HL-60 (cell line): ENCODE data around the gene MED31.

ENCODE experiments used
- DNase-seq, 2 experiments: peaks; one replicate each; pipeline ENCODE4 v3.0.0-alpha.2; 2010 to 2020; ENCODE audit warnings: low read depth in 1 of 2, low spot score in 1 of 2
- H3K27ac ChIP-seq: fragments of 250-450 bp; sonication (Bioruptor Pico); replicated peaks from 2 replicates; pipeline ENCODE4 v1.5.1; 2020; ENCODE audit warnings: mild to moderate bottlenecking, moderate library complexity
- H3K27me3 ChIP-seq: fragments of 250-450 bp; sonication (Bioruptor Pico); 2 replicates; pipeline ENCODE4 v1.5.1; 2021; ENCODE audit warnings: mild to moderate bottlenecking, moderate library complexity; ENCODE audit not compliant: insufficient read depth, poor library complexity, severe bottlenecking
- H3K4me3 ChIP-seq: replicated peaks from 2 replicates; pipeline ENCODE4 v1.5.1; 2011; ENCODE audit warnings: mild to moderate bottlenecking, control low read depth, low read length; ENCODE audit not compliant: insufficient read depth
- GABPA ChIP-seq: IDR thresholded peaks from 2 replicates; pipeline ENCODE4 v1.6.1; 2012; ENCODE audit warnings: low read depth
- POLR2AphosphoS5 ChIP-seq: IDR thresholded peaks from 2 replicates; pipeline ENCODE4 v1.6.1; 2012; ENCODE audit warnings: low read depth
- SPI1 ChIP-seq: IDR thresholded peaks from 2 replicates; pipeline ENCODE4 v1.6.1; 2012; ENCODE audit warnings: low read depth, mild to moderate bottlenecking, borderline replicate concordance
- TF ChIP-seq, protein P1 (sequence below): IDR thresholded peaks from 2 replicates; pipeline ENCODE4 v1.6.1; 2012; ENCODE audit warnings: low read depth; ENCODE audit not compliant: insufficient replicate concordance
- TF ChIP-seq, protein P2 (sequence below): IDR thresholded peaks from one replicate; pipeline ENCODE4 v1.5.1; 2011; ENCODE audit warnings: low read length, control low read depth, inconsistent platforms; ENCODE audit not compliant: insufficient read depth

The MED31 gene

DNA sequence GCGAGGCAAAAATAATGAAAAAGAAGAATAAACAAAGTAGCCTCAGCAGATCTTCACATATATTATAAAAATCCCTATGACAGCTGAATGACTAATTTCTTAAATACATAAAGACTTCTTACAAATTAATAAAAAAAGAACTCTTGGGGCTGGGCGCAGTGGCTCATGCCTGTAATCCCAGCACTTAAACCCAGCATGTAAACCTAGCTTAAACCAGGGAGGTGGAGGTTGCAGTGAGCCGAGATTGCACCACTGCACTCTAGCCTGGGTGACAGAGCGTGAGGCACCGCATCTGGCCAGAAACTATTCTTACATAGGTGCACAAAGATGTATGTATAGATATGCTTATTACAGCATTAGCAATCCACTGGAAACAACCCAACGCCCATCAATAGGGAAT, 27.8 kb upstream of the MED31 start:
- H3K4me3 ChIP-seq = no peak overlapping the region
- no peak overlapping the region for H3K27ac ChIP-seq
- TF ChIP-seq, protein P1, sequence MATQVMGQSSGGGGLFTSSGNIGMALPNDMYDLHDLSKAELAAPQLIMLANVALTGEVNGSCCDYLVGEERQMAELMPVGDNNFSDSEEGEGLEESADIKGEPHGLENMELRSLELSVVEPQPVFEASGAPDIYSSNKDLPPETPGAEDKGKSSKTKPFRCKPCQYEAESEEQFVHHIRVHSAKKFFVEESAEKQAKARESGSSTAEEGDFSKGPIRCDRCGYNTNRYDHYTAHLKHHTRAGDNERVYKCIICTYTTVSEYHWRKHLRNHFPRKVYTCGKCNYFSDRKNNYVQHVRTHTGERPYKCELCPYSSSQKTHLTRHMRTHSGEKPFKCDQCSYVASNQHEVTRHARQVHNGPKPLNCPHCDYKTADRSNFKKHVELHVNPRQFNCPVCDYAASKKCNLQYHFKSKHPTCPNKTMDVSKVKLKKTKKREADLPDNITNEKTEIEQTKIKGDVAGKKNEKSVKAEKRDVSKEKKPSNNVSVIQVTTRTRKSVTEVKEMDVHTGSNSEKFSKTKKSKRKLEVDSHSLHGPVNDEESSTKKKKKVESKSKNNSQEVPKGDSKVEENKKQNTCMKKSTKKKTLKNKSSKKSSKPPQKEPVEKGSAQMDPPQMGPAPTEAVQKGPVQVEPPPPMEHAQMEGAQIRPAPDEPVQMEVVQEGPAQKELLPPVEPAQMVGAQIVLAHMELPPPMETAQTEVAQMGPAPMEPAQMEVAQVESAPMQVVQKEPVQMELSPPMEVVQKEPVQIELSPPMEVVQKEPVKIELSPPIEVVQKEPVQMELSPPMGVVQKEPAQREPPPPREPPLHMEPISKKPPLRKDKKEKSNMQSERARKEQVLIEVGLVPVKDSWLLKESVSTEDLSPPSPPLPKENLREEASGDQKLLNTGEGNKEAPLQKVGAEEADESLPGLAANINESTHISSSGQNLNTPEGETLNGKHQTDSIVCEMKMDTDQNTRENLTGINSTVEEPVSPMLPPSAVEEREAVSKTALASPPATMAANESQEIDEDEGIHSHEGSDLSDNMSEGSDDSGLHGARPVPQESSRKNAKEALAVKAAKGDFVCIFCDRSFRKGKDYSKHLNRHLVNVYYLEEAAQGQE = no peak
- no peak for DNase-seq
- H3K27me3 ChIP-seq = no peaks in the 10 kb centered on the region

DNA sequence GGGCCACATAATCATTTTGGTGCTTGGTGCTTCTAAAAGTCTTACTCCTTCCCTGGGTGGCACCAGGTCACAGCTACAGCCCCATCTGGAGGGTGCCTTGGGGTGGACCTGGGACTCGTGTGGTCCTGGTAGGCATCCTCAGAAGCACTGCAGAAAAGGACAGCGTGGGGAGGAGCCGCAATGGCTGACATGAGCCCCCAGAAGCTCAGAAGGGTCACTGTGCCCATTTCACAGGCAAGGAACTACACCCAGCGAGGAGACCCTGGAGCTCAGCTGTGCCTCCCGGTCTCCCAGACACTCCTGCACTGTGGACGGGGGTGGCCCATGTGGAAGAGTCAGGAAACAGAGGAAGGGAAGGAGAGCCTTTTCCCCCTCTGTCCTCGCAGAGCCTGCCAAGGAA, 26.5 kb upstream of the MED31 start:
- Histone ChIP-seq H3K27me3 (no peaks in the 10 kb centered on the region), H3K4me3 (no peak overlapping the region), H3K27ac (no peak overlapping the region)
- TF ChIP-seq POLR2AphosphoS5 = no peak
- no peak for TF ChIP-seq SPI1
- TF ChIP-seq, protein P2, sequence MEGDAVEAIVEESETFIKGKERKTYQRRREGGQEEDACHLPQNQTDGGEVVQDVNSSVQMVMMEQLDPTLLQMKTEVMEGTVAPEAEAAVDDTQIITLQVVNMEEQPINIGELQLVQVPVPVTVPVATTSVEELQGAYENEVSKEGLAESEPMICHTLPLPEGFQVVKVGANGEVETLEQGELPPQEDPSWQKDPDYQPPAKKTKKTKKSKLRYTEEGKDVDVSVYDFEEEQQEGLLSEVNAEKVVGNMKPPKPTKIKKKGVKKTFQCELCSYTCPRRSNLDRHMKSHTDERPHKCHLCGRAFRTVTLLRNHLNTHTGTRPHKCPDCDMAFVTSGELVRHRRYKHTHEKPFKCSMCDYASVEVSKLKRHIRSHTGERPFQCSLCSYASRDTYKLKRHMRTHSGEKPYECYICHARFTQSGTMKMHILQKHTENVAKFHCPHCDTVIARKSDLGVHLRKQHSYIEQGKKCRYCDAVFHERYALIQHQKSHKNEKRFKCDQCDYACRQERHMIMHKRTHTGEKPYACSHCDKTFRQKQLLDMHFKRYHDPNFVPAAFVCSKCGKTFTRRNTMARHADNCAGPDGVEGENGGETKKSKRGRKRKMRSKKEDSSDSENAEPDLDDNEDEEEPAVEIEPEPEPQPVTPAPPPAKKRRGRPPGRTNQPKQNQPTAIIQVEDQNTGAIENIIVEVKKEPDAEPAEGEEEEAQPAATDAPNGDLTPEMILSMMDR = no peak
- TF ChIP-seq, protein P1 = no peak
- no peak for TF ChIP-seq GABPA
- DNase-seq = no peak

DNA sequence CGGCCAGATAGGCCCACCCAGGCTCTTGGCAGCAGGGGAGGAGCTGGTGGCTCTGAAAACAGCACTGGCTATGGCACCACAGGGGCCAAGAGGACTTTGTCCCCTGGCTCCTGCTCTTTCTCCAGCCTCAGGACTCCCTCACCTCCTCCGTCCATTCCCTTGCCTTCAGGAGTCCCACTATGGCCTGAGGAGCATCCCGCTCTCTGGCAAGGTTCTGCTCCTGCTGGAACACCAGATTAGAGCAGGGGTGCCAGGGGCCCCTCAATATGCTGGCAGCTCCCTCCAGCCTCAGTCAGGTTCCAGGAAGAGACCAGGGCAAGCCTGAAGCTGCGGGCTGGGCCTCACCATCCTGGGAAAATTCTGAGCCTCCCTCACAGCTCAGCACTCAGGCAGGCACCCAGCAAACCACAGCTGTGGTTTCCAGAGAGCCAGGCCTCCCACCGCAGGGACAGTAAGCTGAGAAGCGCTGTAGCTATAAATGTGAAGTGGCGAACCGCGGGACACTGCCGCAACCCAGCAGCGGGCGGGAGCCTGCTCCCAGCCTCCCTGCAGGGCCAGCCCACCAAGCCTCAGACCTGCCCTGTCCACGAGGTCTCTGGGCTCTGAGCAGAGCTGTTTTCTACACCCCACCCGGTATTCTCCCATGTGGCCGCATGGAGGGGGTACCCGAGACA, 25.9 kb upstream of the MED31 start:
- H3K27me3 ChIP-seq = no peaks in the 10 kb centered on the region
- DNase-seq = peak in 1 of 2 experiments; percentile 59
- TF ChIP-seq, protein P2 = no peak
- TF ChIP-seq, protein P1 = no peak
- peak; percentile 77; the same call in 1 of the 2 replicates for TF ChIP-seq POLR2AphosphoS5
- H3K27ac ChIP-seq = no peak overlapping the region
- H3K4me3 ChIP-seq = no peak overlapping the region

DNA sequence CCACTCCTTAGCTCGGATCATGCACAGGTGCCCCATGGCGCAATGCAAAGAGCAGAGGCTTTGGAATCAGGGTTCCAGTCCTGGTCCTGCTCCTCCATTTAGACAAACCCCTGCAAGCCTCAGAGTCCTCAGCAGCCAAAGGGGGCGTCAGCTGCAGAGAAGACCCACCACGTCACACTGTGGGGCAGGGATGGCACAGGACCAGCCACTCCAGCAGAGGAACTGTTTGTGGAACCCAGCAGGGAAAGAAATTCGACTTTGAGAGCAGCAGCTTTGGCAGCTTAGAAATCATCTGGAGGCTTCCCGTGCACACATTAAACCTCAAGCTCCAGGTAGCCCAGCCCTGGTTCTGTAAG, 25.4 kb upstream of the MED31 start:
- H3K4me3 ChIP-seq = no peak overlapping the region
- TF ChIP-seq, protein P1 = no peak
- TF ChIP-seq SPI1 (no peak), POLR2AphosphoS5 (no peak), GABPA (no peak)
- H3K27ac ChIP-seq = no peak overlapping the region
- no peak for DNase-seq
- H3K27me3 ChIP-seq = no peaks in the 10 kb centered on the region
